DND-41 (cell line): ENCODE results near the gene GLTP.

Experiments used
- ATAC-seq: fragments of 200-7000 bp; cut with Tn5 transposase; 3 replicates; pipeline ENCODE4 v1.9.1; 2021; ENCODE audit warnings: low read depth; ENCODE audit not compliant: insufficient read depth
- DNase-seq: peaks from one replicate; pipeline ENCODE4 v3.0.0-alpha.2; 2020
- H2AFZ ChIP-seq: 2 replicates; pipeline ENCODE4 v1.6.0; 2012; ENCODE audit warnings: low read depth, low read length
- H3K27ac ChIP-seq: 2 replicates; pipeline ENCODE4 v1.5.1; 2012; ENCODE audit warnings: low read length, inconsistent platforms
- H3K27me3 ChIP-seq: fragments of 200-600 bp; sonication (generic); 2 replicates; pipeline ENCODE4 v1.6.0; 2012; ENCODE audit warnings: low read length, mild to moderate bottlenecking, inconsistent platforms; ENCODE audit not compliant: insufficient read depth, poor library complexity
- H3K36me3 ChIP-seq: 2 replicates; pipeline ENCODE4 v1.5.1; 2012; ENCODE audit warnings: low read length, inconsistent platforms; ENCODE audit not compliant: insufficient read depth
- H3K4me1 ChIP-seq: 2 replicates; pipeline ENCODE4 v1.5.1; 2012; ENCODE audit warnings: mild to moderate bottlenecking, low read length; ENCODE audit not compliant: insufficient read depth
- H3K4me2 ChIP-seq: 2 replicates; pipeline ENCODE4 v1.6.0; 2012; ENCODE audit warnings: mild to moderate bottlenecking, moderate library complexity, low read length, inconsistent platforms; ENCODE audit not compliant: insufficient read depth
- H3K4me3 ChIP-seq, 2 experiments: fragments of 200-600 bp in 1 of 2; shearing (Covaris generic) in 1 of 2; 2 replicates each; pipeline ENCODE4 v1.5.1; 2012 to 2016; ENCODE audit warnings: inconsistent platforms in 2 of 2, low read length in 2 of 2, mild to moderate bottlenecking in 2 of 2, low read depth in 1 of 2, moderate library complexity in 1 of 2
- H3K79me2 ChIP-seq: 2 replicates; pipeline ENCODE4 v1.6.0; 2012; ENCODE audit warnings: low read length, inconsistent platforms; ENCODE audit not compliant: insufficient read depth
- H3K9ac ChIP-seq: 2 replicates; pipeline ENCODE4 v1.6.0; 2012; ENCODE audit warnings: low read depth, mild to moderate bottlenecking, inconsistent platforms, low read length, moderate library complexity
- H3K9me3 ChIP-seq: 2 replicates; pipeline ENCODE4 v1.5.1; 2012; ENCODE audit warnings: low read length, moderate library complexity, mild to moderate bottlenecking, inconsistent platforms; ENCODE audit not compliant: insufficient read depth, severe bottlenecking
- H4K20me1 ChIP-seq: 2 replicates; pipeline ENCODE4 v1.6.0; 2012; ENCODE audit warnings: low read length; ENCODE audit not compliant: insufficient read depth
- CTCF ChIP-seq: IDR thresholded peaks from 2 replicates; pipeline ENCODE4 v1.5.1; 2012; ENCODE audit warnings: borderline replicate concordance, low read length, moderate library complexity, mild to moderate bottlenecking; ENCODE audit not compliant: poor library complexity, severe bottlenecking; ENCODE audit errors: extremely low read depth
- EZH2 ChIP-seq: IDR thresholded peaks from 3 replicates; pipeline ENCODE4 v1.6.1; 2012; ENCODE audit warnings: borderline replicate concordance, low read depth, mild to moderate bottlenecking, moderate library complexity, low read length, inconsistent platforms; ENCODE audit not compliant: severe bottlenecking

The GLTP gene

GRCh38 chr12:109835827-109836226, 44.5 kb downstream of the GLTP start:
- H3K4me3 ChIP-seq: no peak overlapping the region
- H3K4me2 ChIP-seq: no peak overlapping the region
- ATAC-seq: no peak
- H3K36me3 ChIP-seq: no peaks in the 10 kb centered on the region
- no peak overlapping the region for H2AFZ ChIP-seq
- H3K27me3 ChIP-seq: peaks cover under 1% of the 10 kb centered on the region
- H3K4me1 ChIP-seq: no peaks in the 10 kb centered on the region
- no peaks in the 10 kb centered on the region for H3K9me3 ChIP-seq
- no peaks in the 10 kb centered on the region for H4K20me1 ChIP-seq
- DNase-seq: no peak
- H3K9ac ChIP-seq: no peak overlapping the region
- no peak overlapping the region for H3K27ac ChIP-seq
- H3K79me2 ChIP-seq: no peaks in the 10 kb centered on the region
- TF ChIP-seq EZH2 (no peak), CTCF (no peak)

GRCh38 chr12:109833307-109834189, 46.8 kb downstream of the GLTP start, which contains the start of gene TRPV4:
Gene TRPV4, minus strand, starts transcription at chr12:109833398. Its CDS starts 18,602 bp downstream, at chr12:109814796.
- Histone ChIP-seq H3K27ac (no peak within 1 kb of the TSS), H3K36me3 (no peaks in the 10 kb centered on the region), H3K4me3 (no peak within 1 kb of the TSS), H3K9me3 (no peaks in the 10 kb centered on the region), H4K20me1 (no peaks in the 10 kb centered on the region), H3K27me3 (peaks cover 5% of the 10 kb centered on the region), H3K9ac (no peak within 1 kb of the TSS), H3K4me1 (no peaks in the 10 kb centered on the region), H3K4me2 (no peak within 1 kb of the TSS), H2AFZ (no peak within 1 kb of the TSS), H3K79me2 (no peaks in the 10 kb centered on the region)
- no peak for ATAC-seq
- TF ChIP-seq EZH2: no peak
- TF ChIP-seq CTCF: no peak
- no peak for DNase-seq

GRCh38 chr12:109832541-109833306, 47.6 kb downstream of the GLTP start:
- no peaks in the 10 kb centered on the region for H3K9me3 ChIP-seq
- no peak overlapping the region for H3K4me3 ChIP-seq
- ATAC-seq: no peak
- H3K9ac ChIP-seq: no peak overlapping the region
- peaks cover 10% of the 10 kb centered on the region for H3K27me3 ChIP-seq
- no peaks in the 10 kb centered on the region for H3K4me1 ChIP-seq
- H3K79me2 ChIP-seq: no peaks in the 10 kb centered on the region
- no peak overlapping the region for H3K4me2 ChIP-seq
- no peaks in the 10 kb centered on the region for H3K36me3 ChIP-seq
- TF ChIP-seq CTCF (no peak), EZH2 (no peak)
- 0 out of 2 replicates have a peak, but pooled peaks cover 4% of the 10 kb centered on the region for H4K20me1 ChIP-seq
- no peak overlapping the region for H2AFZ ChIP-seq
- H3K27ac ChIP-seq: no peak overlapping the region
- DNase-seq: no peak
